NOMO-1 treated with dmso at 0.1 percent for 144 hours (cell line): ENCODE results near the gene CCDC88C.
A peak's percentile ranks its signal among the peaks of the same experiment; 100 is the strongest.
"Not testable (repeated sequence)": the region's sequence is repeated elsewhere in the genome, so short reads cannot be mapped to it uniquely, and the experiment has no call there.

ENCODE experiments used
- DNase-seq: peaks from one replicate; lab custom pipeline; 2025; ENCODE audit not compliant: unreplicated experiment; lab: John Stamatoyannopoulos, UW

CCDC88C gene

GRCh38 chr14:91417120-91417982 lies at the start of gene CCDC88C:
CCDC88C (minus strand) TSS chr14:91417820; CDS start chr14:91417690, 130 bp downstream.
- peak; percentile 66 for DNase-seq

DNA sequence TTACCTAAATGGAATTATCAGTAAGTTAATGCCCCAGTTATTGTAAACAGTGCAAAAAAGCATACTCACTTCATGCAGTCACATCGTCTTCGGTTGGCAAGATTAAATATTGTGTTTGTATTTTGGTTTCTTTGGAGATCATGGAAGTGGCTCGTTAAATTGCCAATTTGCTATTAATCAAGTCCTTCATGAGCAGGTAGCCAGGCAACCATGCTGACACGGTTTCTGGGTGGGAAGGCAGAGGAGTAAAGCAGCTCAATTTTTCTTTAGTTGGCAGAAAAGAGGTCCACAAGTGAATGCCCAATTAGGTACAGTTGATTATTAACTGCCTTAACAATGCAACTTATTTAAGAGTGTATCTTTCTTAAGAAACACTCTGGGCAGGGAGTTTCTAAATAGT lies 48.6 kb upstream of the CCDC88C start:
- no peak for DNase-seq

DNA sequence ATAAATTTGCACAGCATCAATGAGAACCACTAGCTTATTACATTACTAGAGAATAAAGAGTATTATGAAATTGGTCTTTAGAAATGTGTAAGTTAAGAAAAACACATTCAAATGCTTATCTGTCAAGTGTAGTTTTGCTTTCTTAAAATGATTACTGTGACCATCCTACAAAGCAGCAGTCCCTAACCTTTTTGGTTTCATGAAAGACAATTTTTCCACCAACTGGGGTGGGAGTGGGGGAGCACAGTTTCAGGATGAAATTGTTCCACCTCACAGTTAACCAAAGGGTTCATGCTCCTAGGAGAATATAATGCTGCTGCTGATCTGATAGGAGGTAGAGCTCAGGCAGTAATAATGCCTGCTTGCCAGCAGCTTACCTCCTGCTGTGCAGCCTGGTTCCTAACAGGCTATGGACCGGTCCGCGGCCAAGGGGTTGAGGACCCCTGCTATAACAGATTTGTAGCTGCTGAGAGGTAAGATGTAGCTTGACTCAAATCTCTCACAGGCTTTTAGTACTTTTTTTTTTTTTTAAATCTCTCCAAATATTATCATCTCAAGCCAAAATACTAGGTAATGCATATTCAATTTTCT lies 47.1 kb upstream of the CCDC88C start:
- no peak for DNase-seq

DNA sequence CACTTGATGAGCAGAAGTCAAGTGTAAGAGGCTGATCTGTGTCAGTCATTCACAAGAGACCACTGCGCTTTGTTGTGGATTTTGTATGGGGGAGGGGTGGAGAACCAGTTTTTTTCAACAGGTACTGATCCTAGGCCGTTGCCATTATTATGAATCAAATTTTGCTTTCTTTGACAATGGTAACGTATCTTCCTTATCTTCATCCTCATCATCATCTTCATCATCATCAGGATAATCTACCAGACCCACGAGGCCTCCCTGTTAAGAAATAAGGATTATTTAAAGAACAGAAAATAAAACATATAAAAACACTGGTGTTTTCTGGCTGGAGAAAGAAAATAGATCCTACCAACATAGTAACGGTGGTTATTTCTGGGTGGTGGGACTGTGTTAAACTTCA lies 41.0 kb upstream of the CCDC88C start:
- DNase-seq, result no peak

DNA sequence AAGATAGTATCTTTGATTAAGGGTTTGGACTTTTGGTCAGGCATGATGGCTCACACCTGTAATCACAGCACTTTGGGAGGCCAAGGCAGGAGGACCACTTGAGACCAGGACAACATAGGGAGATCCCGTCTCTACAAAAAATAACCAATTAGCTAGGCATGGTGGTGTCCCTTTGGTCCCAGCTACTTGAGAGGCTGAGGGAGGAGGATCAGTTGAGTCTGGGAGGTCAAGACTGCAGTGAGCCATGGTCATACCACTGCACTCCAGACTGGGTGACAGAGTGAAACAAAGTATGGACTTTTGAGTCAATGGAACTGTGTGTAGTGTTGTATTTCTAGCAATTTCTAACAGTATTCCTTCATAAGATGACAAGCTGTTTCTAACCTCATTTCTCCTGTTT lies 38.7 kb upstream of the CCDC88C start:
- DNase-seq, result no peak

DNA sequence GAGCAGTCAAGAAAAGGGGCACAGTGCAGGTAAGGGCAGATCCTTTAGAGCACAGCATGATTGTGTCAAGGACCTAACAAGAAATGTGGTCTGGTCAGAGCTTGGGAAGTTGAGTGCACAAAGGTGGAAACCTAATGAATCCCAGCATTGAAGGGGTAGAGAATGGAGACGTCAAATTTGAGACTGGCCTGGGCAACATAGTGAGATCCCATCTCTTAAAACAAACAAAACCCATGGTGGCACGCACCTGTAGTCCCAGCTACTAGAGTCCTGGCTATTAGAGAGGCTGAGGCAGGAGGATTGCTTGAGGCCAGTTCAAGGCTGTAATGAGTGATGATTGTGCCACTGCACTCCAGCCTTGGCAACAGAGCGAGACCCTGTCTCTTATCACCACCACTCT lies 37.0 kb upstream of the CCDC88C start:
- no peak for DNase-seq

DNA sequence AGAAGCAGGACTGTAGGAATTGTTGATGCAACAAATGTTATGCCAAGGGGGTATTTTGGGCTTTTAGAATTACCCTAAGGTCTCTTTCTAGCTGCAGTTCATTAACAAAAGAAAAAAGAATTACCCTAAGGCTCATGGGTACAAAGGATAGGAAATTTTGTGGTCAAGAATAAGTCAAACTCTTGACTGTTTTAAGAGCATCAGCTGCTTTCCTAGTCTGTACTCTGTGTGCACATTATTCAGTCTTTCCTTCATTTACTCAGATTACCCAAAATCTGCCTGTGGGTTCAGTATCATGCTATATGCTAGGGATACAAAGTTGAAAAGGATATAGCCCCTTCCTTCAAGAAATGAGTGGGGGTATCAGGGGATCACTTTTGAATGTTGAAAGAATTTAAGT lies 36.5 kb upstream of the CCDC88C start:
- DNase-seq, result no peak

- DNase-seq, result no peak
Observed at GRCh38 chr14:91453744-91454143, 36.1 kb upstream of the CCDC88C start.

- no peak for DNase-seq
Observed at GRCh38 chr14:91444335-91445020, 26.9 kb upstream of the CCDC88C start.

- no peak for DNase-seq
Observed at GRCh38 chr14:91439345-91439744, 21.7 kb upstream of the CCDC88C start.

DNA sequence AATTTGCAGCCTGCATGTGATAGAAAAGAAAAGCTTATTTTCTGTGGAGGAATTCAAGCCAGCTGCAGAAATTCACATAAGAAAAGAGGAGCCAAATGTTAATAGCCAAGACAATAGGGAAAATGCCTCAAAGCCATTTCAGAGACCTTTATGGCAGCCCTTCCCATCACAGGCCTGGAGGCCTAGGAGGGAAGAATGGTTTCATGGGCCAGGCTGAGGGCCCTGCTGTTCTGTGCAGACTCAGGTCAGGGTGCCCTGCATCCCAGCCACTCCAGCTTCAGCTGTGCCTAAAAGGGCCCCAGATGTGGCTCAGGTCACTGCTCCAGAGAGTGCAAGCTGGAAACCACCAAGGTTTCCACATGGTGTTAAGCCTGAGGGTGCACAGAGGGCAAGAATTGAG lies 21.2 kb upstream of the CCDC88C start:
- no peak for DNase-seq

- DNase-seq, result not testable (repeated sequence)
Observed at GRCh38 chr14:91436266-91436665, 18.6 kb upstream of the CCDC88C start.

GRCh38 chr14:91429385-91429784 lies 11.8 kb upstream of the CCDC88C start:
- DNase-seq, result no peak

DNA sequence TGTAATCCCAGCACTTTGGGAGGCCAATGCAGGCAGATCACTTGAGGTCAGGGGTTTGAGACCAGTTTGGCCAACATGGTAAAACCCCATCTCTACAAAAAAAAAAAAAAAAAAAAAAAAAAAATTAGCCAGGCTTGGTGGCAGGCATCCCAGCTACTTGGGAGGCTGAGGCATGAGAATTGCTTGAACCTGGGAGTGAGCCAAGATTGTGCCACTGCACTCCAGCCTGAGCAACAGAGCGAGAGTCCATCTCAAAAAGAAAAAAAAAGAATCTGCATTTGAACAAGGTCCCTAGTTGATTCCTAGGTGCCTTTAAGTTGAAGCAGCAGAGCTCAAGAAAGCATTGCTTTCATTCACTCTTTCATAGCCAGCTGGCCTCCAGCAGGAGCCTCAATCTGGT lies 11.3 kb upstream of the CCDC88C start:
- not testable (repeated sequence) for DNase-seq

DNA sequence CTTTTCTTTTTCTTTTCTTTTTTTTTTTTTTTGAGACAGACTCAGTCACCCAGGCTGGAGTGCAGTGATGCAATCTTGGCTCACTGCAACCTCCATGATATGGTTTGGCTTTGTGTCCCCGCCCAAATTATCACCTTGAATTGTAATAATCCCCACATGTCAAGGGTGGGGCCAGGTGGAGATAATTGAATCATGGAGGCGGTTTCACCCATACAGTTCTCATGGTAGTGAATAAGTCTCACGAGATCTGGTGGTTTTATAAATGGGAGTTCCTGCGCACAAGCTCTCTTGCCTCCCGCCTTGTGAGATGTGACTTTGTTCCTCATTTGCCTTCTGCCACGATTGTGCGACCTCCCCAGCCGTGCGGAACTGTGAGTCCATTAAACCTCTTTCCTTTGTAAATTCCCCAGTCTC lies 7.9 kb upstream of the CCDC88C start:
- peak; percentile 87 for DNase-seq

DNA sequence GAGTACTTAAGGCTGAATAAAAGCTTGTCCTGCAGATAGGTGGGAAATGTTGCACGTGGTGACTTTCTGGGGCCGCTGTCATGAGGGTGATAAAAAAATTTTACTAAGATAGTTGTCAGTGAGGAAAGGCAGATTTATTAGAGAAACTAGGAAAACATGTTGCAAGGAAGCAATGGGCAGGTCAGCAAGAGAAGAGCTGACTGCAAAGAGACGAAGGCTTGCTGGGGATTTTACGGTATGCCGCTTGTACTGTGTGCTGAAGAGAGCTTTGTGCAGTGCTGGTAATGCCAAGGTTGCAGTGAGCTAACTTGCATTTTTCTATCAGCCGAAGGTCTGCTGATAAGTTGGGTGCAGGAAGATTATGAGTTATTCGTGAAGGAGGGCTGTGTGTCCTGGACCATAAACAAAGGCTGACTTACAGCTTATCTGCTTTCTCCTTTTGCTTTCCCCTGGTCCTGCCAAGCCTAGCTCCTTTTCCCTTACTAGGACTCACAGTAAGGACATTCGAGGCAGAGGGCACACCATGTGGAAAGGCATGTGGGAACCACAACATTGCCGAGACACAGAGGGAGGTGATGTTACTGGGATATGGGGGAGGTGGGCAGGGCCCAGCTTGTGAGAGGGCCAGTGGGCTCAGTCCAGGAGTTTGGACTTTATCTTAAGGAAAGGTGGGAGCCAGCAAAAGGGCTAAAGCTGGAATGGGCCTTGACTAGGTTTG lies 7.4 kb upstream of the CCDC88C start:
- DNase-seq, result no peak

- DNase-seq, result no peak
Observed at GRCh38 chr14:91420686-91421085, 3.1 kb upstream of the CCDC88C start.

- no peak for DNase-seq
Observed at GRCh38 chr14:91419451-91419850, 1.8 kb upstream of the CCDC88C start.

DNA sequence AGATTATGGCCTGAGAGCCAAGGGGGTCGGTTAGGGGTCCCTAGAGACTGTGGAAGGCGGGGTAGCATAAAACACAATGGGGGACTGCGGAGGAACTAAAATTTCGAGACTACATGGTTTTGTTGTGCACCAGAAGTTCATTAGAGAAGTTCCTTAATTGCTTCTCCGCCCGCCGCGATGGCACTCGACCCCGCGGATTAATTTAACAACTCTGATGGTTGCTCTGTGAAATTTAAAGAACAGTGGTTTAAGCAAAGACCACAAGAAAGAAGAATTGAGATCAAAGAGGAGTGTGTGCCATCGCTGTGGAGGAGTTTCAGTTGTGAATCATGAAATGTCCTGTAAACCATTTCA lies 1.4 kb upstream of the CCDC88C start:
- peak; percentile 53 for DNase-seq

DNA sequence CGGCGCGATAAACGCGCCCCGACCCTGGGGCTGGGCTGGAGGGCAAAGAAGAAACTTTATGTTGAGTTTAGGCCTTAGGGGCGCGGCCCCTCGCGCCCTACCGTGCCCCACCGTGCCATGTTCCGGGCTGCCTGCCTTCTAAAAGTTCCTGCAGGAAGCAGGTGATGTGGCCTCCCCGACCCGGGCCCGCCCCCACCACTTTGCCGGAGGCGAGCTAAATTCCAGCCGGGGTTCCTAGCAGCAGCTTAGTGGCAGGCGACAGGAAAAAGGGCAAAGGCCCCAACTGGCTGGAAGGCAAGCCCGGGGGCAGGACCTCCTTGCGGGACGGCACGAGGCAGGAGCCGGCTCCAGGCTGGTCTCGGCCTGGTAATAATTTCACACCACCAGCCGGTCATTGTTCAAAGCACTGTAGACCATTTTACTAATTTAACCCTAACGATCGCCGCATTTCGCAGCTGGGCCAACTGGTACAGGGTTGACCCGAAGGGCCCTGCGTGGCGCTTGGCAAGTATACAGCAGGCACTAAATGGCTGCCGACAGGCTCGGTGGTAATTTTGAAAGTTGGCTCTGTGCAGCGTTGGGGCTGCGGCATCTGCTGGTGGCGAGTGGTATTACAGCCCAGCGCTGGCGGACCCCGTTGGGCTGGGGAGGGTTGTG lies 895 bp upstream of the CCDC88C start:
- peak; percentile 53 for DNase-seq

- peak; percentile 53 for DNase-seq
Observed at GRCh38 chr14:91417983-91418386, 365 bp upstream of the CCDC88C start.
